ENCODE measurements around the gene TMEM208. TPM values are rescaled to one million over a fixed set of nuclear protein-coding genes. Genes with fewer than 3 reads are reported as not detected.

The TMEM208 gene
- total and polyA plus RNA-seq, 2 of the 13 experiments (the other 11 are each of a cell fraction or from before 2014, with no cell fraction given) = 58.8 to 72.9 TPM

GRCh38 chr16:67247192-67248072 is 20.5 kb downstream of the TMEM208 start, which contains the start of gene FHOD1 (continued):
- TF ChIP-seq SRSF1 (optimal IDR thresholded peaks at IDR 0.05; ENCODE audit: low read depth, low read length) = no peak
- peak; percentile 75; the same call in 1 of the 2 replicates for TF ChIP-seq CCDC6 (CRISPR knock-in tag; IDR thresholded peaks at IDR 0.05)
- no peak for TF ChIP-seq KAT7 (CRISPR knock-in tag; IDR thresholded peaks at IDR 0.05; ENCODE audit: borderline replicate concordance)
- TF ChIP-seq HNRNPL (IDR thresholded peaks at IDR 0.05; ENCODE audit: low read depth, low read length) = 0 out of 2 replicates have a peak, but pooled peaks have one; percentile 59
- TF ChIP-seq ZNF337 (CRISPR knock-in tag; IDR thresholded peaks at IDR 0.05; ENCODE audit: borderline replicate concordance, low read depth) = peak; percentile 80
- TF ChIP-seq, protein P1, sequence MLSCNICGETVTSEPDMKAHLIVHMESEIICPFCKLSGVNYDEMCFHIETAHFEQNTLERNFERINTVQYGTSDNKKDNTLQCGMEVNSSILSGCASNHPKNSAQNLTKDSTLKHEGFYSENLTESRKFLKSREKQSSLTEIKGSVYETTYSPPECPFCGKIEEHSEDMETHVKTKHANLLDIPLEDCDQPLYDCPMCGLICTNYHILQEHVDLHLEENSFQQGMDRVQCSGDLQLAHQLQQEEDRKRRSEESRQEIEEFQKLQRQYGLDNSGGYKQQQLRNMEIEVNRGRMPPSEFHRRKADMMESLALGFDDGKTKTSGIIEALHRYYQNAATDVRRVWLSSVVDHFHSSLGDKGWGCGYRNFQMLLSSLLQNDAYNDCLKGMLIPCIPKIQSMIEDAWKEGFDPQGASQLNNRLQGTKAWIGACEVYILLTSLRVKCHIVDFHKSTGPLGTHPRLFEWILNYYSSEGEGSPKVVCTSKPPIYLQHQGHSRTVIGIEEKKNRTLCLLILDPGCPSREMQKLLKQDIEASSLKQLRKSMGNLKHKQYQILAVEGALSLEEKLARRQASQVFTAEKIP (CRISPR knock-in tag; IDR thresholded peaks at IDR 0.05; ENCODE audit: borderline replicate concordance) = no peak
- peak; percentile 68 for TF ChIP-seq MYC (CRISPR knock-in tag; IDR thresholded peaks at IDR 0.05; ENCODE audit: borderline replicate concordance)
- TF ChIP-seq ZNF674 (CRISPR knock-in tag; IDR thresholded peaks at IDR 0.05; ENCODE audit: low read depth) = no peak
- TF ChIP-seq ZFP36L1 (CRISPR knock-in tag; IDR thresholded peaks at IDR 0.05) = peak; percentile 70
- TF ChIP-seq SNAI1 (CRISPR knock-in tag; IDR thresholded peaks at IDR 0.05; ENCODE audit: borderline replicate concordance) = 0 out of 2 replicates have a peak, but pooled peaks have one; percentile 5
- peak; percentile 20; the same call in 1 of the 2 replicates for TF ChIP-seq ZNF788 (CRISPR knock-in tag; IDR thresholded peaks at IDR 0.05; ENCODE audit: borderline replicate concordance)
- TF ChIP-seq ZNF713 (CRISPR knock-in tag; IDR thresholded peaks at IDR 0.05) = no peak
- TF ChIP-seq ZNF672 (CRISPR knock-in tag; IDR thresholded peaks at IDR 0.05) = no peak
- no peak for TF ChIP-seq ZNF841 (CRISPR knock-in tag; IDR thresholded peaks at IDR 0.05; ENCODE audit: borderline replicate concordance)
- 0 out of 2 replicates have a peak, but pooled peaks have one; percentile 17 for TF ChIP-seq SIX4 (CRISPR knock-in tag; IDR thresholded peaks at IDR 0.05)
- peak; percentile 84; the same call in 1 of the 2 replicates for TF ChIP-seq ZNF749 (CRISPR knock-in tag; IDR thresholded peaks at IDR 0.05; ENCODE audit: borderline replicate concordance)
- peak; percentile 73 for TF ChIP-seq POLR2G (IDR thresholded peaks at IDR 0.05; ENCODE audit: low read depth, low read length)
- no peak for TF ChIP-seq ZNF235 (CRISPR knock-in tag; IDR thresholded peaks at IDR 0.05; ENCODE audit: borderline replicate concordance)
- TF ChIP-seq, protein P2, sequence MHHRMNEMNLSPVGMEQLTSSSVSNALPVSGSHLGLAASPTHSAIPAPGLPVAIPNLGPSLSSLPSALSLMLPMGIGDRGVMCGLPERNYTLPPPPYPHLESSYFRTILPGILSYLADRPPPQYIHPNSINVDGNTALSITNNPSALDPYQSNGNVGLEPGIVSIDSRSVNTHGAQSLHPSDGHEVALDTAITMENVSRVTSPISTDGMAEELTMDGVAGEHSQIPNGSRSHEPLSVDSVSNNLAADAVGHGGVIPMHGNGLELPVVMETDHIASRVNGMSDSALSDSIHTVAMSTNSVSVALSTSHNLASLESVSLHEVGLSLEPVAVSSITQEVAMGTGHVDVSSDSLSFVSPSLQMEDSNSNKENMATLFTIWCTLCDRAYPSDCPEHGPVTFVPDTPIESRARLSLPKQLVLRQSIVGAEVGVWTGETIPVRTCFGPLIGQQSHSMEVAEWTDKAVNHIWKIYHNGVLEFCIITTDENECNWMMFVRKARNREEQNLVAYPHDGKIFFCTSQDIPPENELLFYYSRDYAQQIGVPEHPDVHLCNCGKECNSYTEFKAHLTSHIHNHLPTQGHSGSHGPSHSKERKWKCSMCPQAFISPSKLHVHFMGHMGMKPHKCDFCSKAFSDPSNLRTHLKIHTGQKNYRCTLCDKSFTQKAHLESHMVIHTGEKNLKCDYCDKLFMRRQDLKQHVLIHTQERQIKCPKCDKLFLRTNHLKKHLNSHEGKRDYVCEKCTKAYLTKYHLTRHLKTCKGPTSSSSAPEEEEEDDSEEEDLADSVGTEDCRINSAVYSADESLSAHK (CRISPR knock-in tag; IDR thresholded peaks at IDR 0.05; ENCODE audit: borderline replicate concordance) = no peak
- TF ChIP-seq, protein P3, sequence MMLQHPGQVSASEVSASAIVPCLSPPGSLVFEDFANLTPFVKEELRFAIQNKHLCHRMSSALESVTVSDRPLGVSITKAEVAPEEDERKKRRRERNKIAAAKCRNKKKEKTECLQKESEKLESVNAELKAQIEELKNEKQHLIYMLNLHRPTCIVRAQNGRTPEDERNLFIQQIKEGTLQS (CRISPR knock-in tag; IDR thresholded peaks at IDR 0.05) = 0 out of 2 replicates have a peak, but pooled peaks have one; percentile 52
- TF ChIP-seq SMARCE1 (IDR thresholded peaks at IDR 0.05; ENCODE audit: borderline replicate concordance) = no peak
- no peak for TF ChIP-seq ZNF629 (CRISPR knock-in tag; conservative IDR thresholded peaks at IDR 0.05)
- 0 out of 2 replicates have a peak, but pooled peaks have one; percentile 31 for TF ChIP-seq ATF2 (CRISPR knock-in tag; IDR thresholded peaks at IDR 0.05)
- TF ChIP-seq JUND (CRISPR knock-in tag; IDR thresholded peaks at IDR 0.05) = no peak

Measured in HepG2 (cell line).